Liver (tissue), 3 donors: ENCODE measurements around the gene NCAM1.

ENCODE experiments used
- HNF4G ChIP-seq: IDR thresholded peaks from 2 replicates; pipeline ENCODE4 v1.6.1; 2016; ENCODE audit warnings: antibody characterized with exemption
- JUND ChIP-seq, 2 donors: IDR thresholded peaks; 2 replicates each; pipeline ENCODE4 v1.6.1; 2016; ENCODE audit warnings: antibody characterized with exemption in 2 of 2
- TAF1 ChIP-seq: conservative IDR thresholded peaks from 2 replicates; pipeline ENCODE4 v1.6.1; 2016; ENCODE audit warnings: antibody characterized with exemption, mild to moderate bottlenecking
- YY1 ChIP-seq: IDR thresholded peaks from 2 replicates; pipeline ENCODE4 v1.6.1; 2016; ENCODE audit warnings: antibody characterized with exemption, mild to moderate bottlenecking
- ZBTB33 ChIP-seq: IDR thresholded peaks from 2 replicates; pipeline ENCODE4 v1.6.1; 2016; ENCODE audit warnings: antibody characterized with exemption
- TF ChIP-seq, protein P1 (sequence below): fragments of 150-350 bp; IDR thresholded peaks from 2 replicates; pipeline ENCODE4 v1.5.1; 2017; ENCODE audit warnings: improper control_type of control experiment, low read depth, low read length; ENCODE audit not compliant: missing input control
- TF ChIP-seq, protein P2 (sequence below): IDR thresholded peaks from 2 replicates; pipeline ENCODE4 v1.6.1; 2016; ENCODE audit warnings: antibody characterized with exemption
- donor health status: healthy.
- donor health status: healthy.

DNA sequence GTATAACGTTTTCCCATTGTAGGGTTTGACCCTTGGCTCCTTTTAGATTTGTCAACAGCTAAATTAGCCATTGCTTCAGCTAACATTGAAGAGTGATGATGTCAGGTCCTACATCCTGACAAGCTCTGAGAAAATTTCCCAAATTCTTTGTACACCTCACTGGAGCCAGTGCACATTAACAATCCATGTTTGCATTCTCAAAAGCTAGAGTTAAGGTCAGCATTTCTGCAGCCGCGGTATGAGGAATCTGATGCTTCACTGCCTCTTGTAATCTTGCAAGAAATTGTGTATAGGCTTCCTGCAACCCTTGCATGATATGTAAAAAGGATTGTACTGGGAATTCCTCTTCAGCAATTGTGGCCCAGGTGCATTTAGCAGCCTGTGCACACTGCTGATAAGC lies 33.1 kb upstream of the NCAM1 start:
- TF ChIP-seq, protein P1, sequence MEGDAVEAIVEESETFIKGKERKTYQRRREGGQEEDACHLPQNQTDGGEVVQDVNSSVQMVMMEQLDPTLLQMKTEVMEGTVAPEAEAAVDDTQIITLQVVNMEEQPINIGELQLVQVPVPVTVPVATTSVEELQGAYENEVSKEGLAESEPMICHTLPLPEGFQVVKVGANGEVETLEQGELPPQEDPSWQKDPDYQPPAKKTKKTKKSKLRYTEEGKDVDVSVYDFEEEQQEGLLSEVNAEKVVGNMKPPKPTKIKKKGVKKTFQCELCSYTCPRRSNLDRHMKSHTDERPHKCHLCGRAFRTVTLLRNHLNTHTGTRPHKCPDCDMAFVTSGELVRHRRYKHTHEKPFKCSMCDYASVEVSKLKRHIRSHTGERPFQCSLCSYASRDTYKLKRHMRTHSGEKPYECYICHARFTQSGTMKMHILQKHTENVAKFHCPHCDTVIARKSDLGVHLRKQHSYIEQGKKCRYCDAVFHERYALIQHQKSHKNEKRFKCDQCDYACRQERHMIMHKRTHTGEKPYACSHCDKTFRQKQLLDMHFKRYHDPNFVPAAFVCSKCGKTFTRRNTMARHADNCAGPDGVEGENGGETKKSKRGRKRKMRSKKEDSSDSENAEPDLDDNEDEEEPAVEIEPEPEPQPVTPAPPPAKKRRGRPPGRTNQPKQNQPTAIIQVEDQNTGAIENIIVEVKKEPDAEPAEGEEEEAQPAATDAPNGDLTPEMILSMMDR = no peak
- TF ChIP-seq, protein P2, sequence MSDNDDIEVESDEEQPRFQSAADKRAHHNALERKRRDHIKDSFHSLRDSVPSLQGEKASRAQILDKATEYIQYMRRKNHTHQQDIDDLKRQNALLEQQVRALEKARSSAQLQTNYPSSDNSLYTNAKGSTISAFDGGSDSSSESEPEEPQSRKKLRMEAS = no peak
- TF ChIP-seq HNF4G (no peak), TAF1 (no peak), JUND (IDR thresholded peaks at IDR 0.05) (no peak), ZBTB33 (no peak), YY1 (no peak)
